HUDEP-2 (cell line): Measurements from ENCODE around the gene DOCK11.
"Not testable (repeated sequence)": the region's sequence is repeated elsewhere in the genome, so short reads cannot be mapped to it uniquely, and the experiment has no call there.

Experiments
- DNase-seq, 76 experiments: peaks; one replicate each; lab custom pipeline; 2025; ENCODE audit not compliant: unreplicated experiment in 76 of 76; lab: John Stamatoyannopoulos, UW

DOCK11 gene

GRCh38 chrX:118679290-118679689 is 183.7 kb downstream of the DOCK11 start:
- DNase-seq: no peak

- DNase-seq: no peak
Observed at GRCh38 chrX:118682258-118683014, 186.8 kb downstream of the DOCK11 start.

GRCh38 chrX:118685393-118685792 is 189.8 kb downstream of the DOCK11 start:
- DNase-seq: no peak

GRCh38 chrX:118688935-118689334 is 193.3 kb downstream of the DOCK11 start:
- DNase-seq: no peak

GRCh38 chrX:118693843-118694242 is 198.2 kb downstream of the DOCK11 start:
- no peak for DNase-seq

- no peak for DNase-seq
Observed at GRCh38 chrX:118694638-118695037, 199.0 kb downstream of the DOCK11 start.

GRCh38 chrX:118698516-118699170 is 203.0 kb downstream of the DOCK11 start:
- DNase-seq: no peak

GRCh38 chrX:118702741-118703140 is 207.1 kb downstream of the DOCK11 start:
- no peak for DNase-seq

- DNase-seq: no peak
Observed at GRCh38 chrX:118706681-118707080, 211.1 kb downstream of the DOCK11 start.

GRCh38 chrX:118714521-118714920 is 218.9 kb downstream of the DOCK11 start:
- no peak for DNase-seq

GRCh38 chrX:118715917-118716316 is 220.3 kb downstream of the DOCK11 start:
- not testable (repeated sequence) for DNase-seq

GRCh38 chrX:118716833-118717232 is 221.2 kb downstream of the DOCK11 start:
- not testable (repeated sequence) for DNase-seq

- DNase-seq: no peak
Observed at GRCh38 chrX:118717678-118718391, 222.2 kb downstream of the DOCK11 start.

GRCh38 chrX:118718737-118719136 is 223.1 kb downstream of the DOCK11 start:
- DNase-seq: no peak

- no peak for DNase-seq
Observed at GRCh38 chrX:118720058-118720707, 224.6 kb downstream of the DOCK11 start.

GRCh38 chrX:118723376-118723775 is 227.8 kb downstream of the DOCK11 start:
- no peak for DNase-seq

GRCh38 chrX:118724365-118724764 is 228.8 kb downstream of the DOCK11 start:
- no peak for DNase-seq

GRCh38 chrX:118724775-118725174 is 229.2 kb downstream of the DOCK11 start:
- no peak for DNase-seq

GRCh38 chrX:118726396-118726795 is 230.8 kb downstream of the DOCK11 start:
- no peak for DNase-seq

GRCh38 chrX:118726887-118727685 is 231.5 kb downstream of the DOCK11 start, which contains the start of gene IL13RA1:
TSS of gene IL13RA1 (plus strand) at chrX:118727606. CDS start at chrX:118727639, 33 bp downstream.
- peak in 7 of 76 experiments; percentile 0 to 2 (median 0) for DNase-seq
